Large intestine (tissue), 3 donors: ENCODE data around the gene ASCL5. TPM values are rescaled to one million over a fixed set of nuclear protein-coding genes. Genes with fewer than 3 reads are reported as not detected.

Source experiments
- DNase-seq, 2 donors: peaks; one replicate each; pipeline versions ENCODE4 v3.0.0 to v3.0.0-alpha.2; 2013
- H3K27ac ChIP-seq: one replicate; pipeline ENCODE4 v1.5.1; 2013; ENCODE audit warnings: low read length
- H3K27me3 ChIP-seq: 2 replicates; pipeline ENCODE4 v1.6.1; 2013; ENCODE audit warnings: low read length; ENCODE audit not compliant: control insufficient read depth, insufficient read depth
- H3K36me3 ChIP-seq: 2 replicates; pipeline ENCODE4 v1.6.1; 2013; ENCODE audit warnings: low read length; ENCODE audit not compliant: control insufficient read depth, insufficient read depth
- H3K4me1 ChIP-seq: one replicate; pipeline ENCODE4 v1.6.1; 2013; ENCODE audit warnings: low read length; ENCODE audit not compliant: control insufficient read depth, insufficient read depth
- H3K4me3 ChIP-seq: one replicate; pipeline ENCODE4 v1.5.1; 2013; ENCODE audit warnings: low read length
- H3K9me3 ChIP-seq: one replicate; pipeline ENCODE4 v1.6.1; 2013; ENCODE audit warnings: mild to moderate bottlenecking, low read depth, low read length, moderate library complexity; ENCODE audit not compliant: control insufficient read depth
- WGBS: methylation state at CpG from one replicate; pipeline ENCODE4 v1.1.5; 2013; ENCODE audit warnings: low lambda C conversion rate; ENCODE audit not compliant: insufficient coverage; 5-methylcytosine and 5-hydroxymethylcytosine counted together
- polyA plus RNA-seq: library from polyadenylated mRNA; unstranded; fragments of 120-200 nt; gene quantifications from one replicate; pipeline ENCODE4 v1.2.1, GENCODE V29; 2013

ASCL5 gene
- polyA plus RNA-seq, 1 donor: 0.15 TPM

GRCh38 chr1:201116091-201116490, 10.9 kb downstream of the ASCL5 start:
- no peak for DNase-seq
- Histone ChIP-seq H3K9me3 (peaks cover 3% of the 10 kb centered on the region), H3K27me3 (peaks cover 22% of the 10 kb centered on the region), H3K4me1 (peaks cover 17% of the 10 kb centered on the region), H3K27ac (no peak overlapping the region), H3K36me3 (no peaks in the 10 kb centered on the region), H3K4me3 (no peak overlapping the region)
- no CpG with 5 or more reads among the region's 2 CpGs for WGBS

DNA sequence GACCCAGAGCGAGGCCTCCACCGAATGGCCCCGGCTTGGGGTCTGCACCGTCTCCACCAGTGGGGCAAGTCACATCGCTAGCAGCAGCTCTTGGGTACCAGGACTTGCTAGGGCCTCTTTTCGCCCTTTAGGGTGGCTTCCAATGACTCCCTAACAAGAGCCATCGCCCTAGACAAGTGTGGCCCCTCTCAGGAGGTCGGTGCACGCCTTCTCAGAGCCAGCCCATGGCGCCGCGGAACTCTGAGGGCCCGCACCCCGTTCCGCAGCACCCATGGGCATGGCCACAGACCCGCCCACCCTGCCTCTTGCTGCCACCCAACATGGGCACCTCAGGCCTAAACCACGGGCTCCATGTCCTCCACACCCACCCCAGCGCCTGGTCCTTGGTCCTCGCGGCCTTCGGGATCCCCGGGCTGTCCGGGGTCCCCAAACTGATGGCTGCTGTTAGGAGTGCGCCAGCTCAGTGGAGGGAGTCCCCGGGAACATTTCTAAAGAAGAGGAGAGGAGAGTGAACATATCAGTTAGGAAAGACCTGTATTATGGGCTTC, 11.5 kb downstream of the ASCL5 start:
- H3K9me3 ChIP-seq: peaks cover 3% of the 10 kb centered on the region
- H3K4me3 ChIP-seq: no peak overlapping the region
- no peaks in the 10 kb centered on the region for H3K36me3 ChIP-seq
- H3K27ac ChIP-seq: no peak overlapping the region
- H3K27me3 ChIP-seq: peaks cover 18% of the 10 kb centered on the region
- DNase-seq: no peak
- H3K4me1 ChIP-seq: peaks cover 17% of the 10 kb centered on the region
- no CpG with 5 or more reads among the region's 25 CpGs for WGBS

GRCh38 chr1:201114245-201115131, 12.5 kb downstream of the ASCL5 start:
- DNase-seq: peak; percentile 89 to 91
- peaks cover 18% of the 10 kb centered on the region for H3K27me3 ChIP-seq
- H3K4me3 ChIP-seq: peak overlapping the region; percentile 57
- H3K4me1 ChIP-seq: peaks cover 17% of the 10 kb centered on the region
- no peaks in the 10 kb centered on the region for H3K36me3 ChIP-seq
- H3K9me3 ChIP-seq: peaks cover 3% of the 10 kb centered on the region
- no peak overlapping the region for H3K27ac ChIP-seq
- WGBS: no CpG with 5 or more reads among the region's 88 CpGs

- no peak overlapping the region for H3K27ac ChIP-seq
- peak overlapping the region; percentile 57 for H3K4me3 ChIP-seq
Observed at GRCh38 chr1:201113451-201114244, 13.3 kb downstream of the ASCL5 start.

DNA sequence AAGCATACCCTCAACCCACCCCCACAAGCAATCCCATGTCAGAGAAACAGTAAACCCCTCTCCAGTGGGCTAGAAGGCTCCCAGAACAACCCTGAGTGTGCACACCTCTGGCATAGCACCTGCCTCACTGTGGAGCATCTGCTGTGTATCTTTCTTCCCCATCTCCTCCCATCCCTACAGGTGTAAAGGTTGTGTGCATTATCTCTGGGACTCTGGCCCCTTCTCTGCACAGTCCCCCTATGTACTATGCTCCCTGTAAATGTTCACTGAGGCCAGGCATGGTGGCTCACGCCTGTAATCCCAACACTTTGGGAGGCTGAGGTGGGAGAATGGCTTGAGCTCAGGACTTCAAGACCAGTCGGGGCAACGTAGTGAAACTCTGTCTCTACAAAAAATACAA, 14.1 kb downstream of the ASCL5 start:
- H3K36me3 ChIP-seq: no peaks in the 10 kb centered on the region
- DNase-seq: peak; percentile 32 to 75
- no peak overlapping the region for H3K27ac ChIP-seq

More at GRCh38 chr1:201113451-201114244, 13.3 kb downstream of the ASCL5 start:
- peaks cover 15% of the 10 kb centered on the region for H3K27me3 ChIP-seq
- H3K9me3 ChIP-seq: peaks cover 3% of the 10 kb centered on the region
- WGBS: 80% methylated on average over 1 of the region's 17 CpGs
- DNase-seq: no peak
- H3K36me3 ChIP-seq: no peaks in the 10 kb centered on the region
- peaks cover 17% of the 10 kb centered on the region for H3K4me1 ChIP-seq

GRCh38 chr1:201112173-201112731, 14.7 kb downstream of the ASCL5 start, which contains the start of gene CACNA1S:
CACNA1S (minus strand) TSS chr1:201112426; CDS start chr1:201112339, 87 bp downstream.
- peaks cover 3% of the 10 kb centered on the region for H3K9me3 ChIP-seq
- WGBS: no CpG with 5 or more reads among the region's 9 CpGs
- H3K27ac ChIP-seq: no peak within 1 kb of the TSS
- peaks cover 15% of the 10 kb centered on the region for H3K27me3 ChIP-seq
- H3K4me1 ChIP-seq: peaks cover 17% of the 10 kb centered on the region
- no peaks in the 10 kb centered on the region for H3K36me3 ChIP-seq
- no peak within 1 kb of the TSS for H3K4me3 ChIP-seq
- no peak for DNase-seq

More for the DNA sequence above, 14.1 kb downstream of the ASCL5 start:
- no peak overlapping the region for H3K4me3 ChIP-seq
- peaks cover 15% of the 10 kb centered on the region for H3K27me3 ChIP-seq
- peaks cover 3% of the 10 kb centered on the region for H3K9me3 ChIP-seq
- H3K4me1 ChIP-seq: peaks cover 17% of the 10 kb centered on the region
- no CpG with 5 or more reads among the region's 3 CpGs for WGBS

- peaks cover 17% of the 10 kb centered on the region for H3K4me1 ChIP-seq
- WGBS: no CpG with 5 or more reads among the region's 3 CpGs
- peaks cover 3% of the 10 kb centered on the region for H3K9me3 ChIP-seq
- no peak overlapping the region for H3K27ac ChIP-seq
- peaks cover 15% of the 10 kb centered on the region for H3K27me3 ChIP-seq
- DNase-seq: no peak
- H3K4me3 ChIP-seq: no peak overlapping the region
- H3K36me3 ChIP-seq: no peaks in the 10 kb centered on the region
Observed at GRCh38 chr1:201111672-201112071, 15.3 kb downstream of the ASCL5 start.

DNA sequence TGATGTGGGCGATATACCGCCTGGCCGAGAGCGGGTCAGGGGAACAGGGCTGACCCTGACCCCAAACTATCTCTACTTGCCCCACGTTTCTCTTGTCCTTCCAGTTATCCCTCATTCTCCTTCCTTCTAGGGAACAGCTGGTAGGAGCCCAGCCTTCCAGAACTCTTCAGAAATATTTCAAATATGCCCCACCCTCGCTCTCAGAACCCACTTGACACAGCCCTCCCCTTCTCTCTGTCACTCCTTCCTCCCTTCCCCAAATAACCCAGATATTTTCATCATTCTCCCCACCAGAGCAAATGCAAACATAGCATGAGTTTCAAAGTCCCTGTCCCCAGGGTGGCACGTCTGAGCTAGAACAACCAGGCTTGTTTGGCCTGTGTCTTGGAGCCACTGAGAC, 15.8 kb downstream of the ASCL5 start:
- Histone ChIP-seq H3K27ac (no peak overlapping the region), H3K9me3 (peaks cover 3% of the 10 kb centered on the region), H3K27me3 (peaks cover 13% of the 10 kb centered on the region), H3K36me3 (no peaks in the 10 kb centered on the region), H3K4me3 (no peak overlapping the region), H3K4me1 (peaks cover 17% of the 10 kb centered on the region)
- WGBS: no CpG with 5 or more reads among the region's 7 CpGs
- DNase-seq: no peak

DNA sequence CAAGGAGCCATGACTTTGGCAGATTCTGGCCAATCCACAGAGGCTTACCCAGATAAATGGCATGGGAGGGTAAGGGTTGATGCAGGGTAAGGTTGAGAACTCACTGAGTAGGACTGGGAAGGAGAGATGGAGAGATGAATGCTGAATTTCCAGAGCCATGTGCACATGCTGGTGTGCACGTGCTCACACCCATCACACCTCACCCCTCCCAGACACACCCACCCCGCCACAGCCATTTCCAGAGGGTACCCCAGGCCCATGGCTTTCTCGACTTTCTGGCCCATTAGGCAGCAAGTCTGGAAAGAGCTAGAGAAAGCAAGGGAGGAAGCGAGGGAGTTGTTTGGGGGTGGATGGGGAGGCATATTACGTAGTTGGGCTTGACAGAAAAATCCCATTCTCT, 16.4 kb downstream of the ASCL5 start:
- no peak overlapping the region for H3K4me3 ChIP-seq
- H3K4me1 ChIP-seq: peaks cover 17% of the 10 kb centered on the region
- H3K27ac ChIP-seq: no peak overlapping the region
- WGBS: no CpG with 5 or more reads among the region's 5 CpGs
- H3K36me3 ChIP-seq: no peaks in the 10 kb centered on the region
- no peak for DNase-seq
- peaks cover 13% of the 10 kb centered on the region for H3K27me3 ChIP-seq
- H3K9me3 ChIP-seq: peaks cover 2% of the 10 kb centered on the region

GRCh38 chr1:201110138-201110537, 16.8 kb downstream of the ASCL5 start:
- Histone ChIP-seq H3K4me1 (peaks cover 17% of the 10 kb centered on the region), H3K36me3 (no peaks in the 10 kb centered on the region), H3K4me3 (no peak overlapping the region), H3K27me3 (peaks cover 8% of the 10 kb centered on the region), H3K27ac (no peak overlapping the region), H3K9me3 (no peaks in the 10 kb centered on the region)
- DNase-seq: no peak
- WGBS: no CpG with 5 or more reads among the region's 10 CpGs
